Thoracic aorta (tissue), 2 donors: ENCODE data around the gene DDX51. TPM values are rescaled to one million over a fixed set of nuclear protein-coding genes. Genes with fewer than 3 reads are reported as not detected.
"Not testable (repeated sequence)": the region's sequence is repeated elsewhere in the genome, so short reads cannot be mapped to it uniquely, and the experiment has no call there.

Experiments
- ATAC-seq: fragments of 150-250 bp; one replicate; pipeline ENCODE4 v1.8.0; 2017; ENCODE audit warnings: low read depth; ENCODE audit not compliant: insufficient number of reproducible peaks, low FRiP score
- DNase-seq: peaks from one replicate; pipeline ENCODE4 v3.0.0-alpha.2; 2020; ENCODE audit warnings: low spot score
- H3K27ac ChIP-seq, 2 donors: fragments of 200-600 bp; sonication (generic); 1 replicate in 1 of 2; 2 replicates in 1 of 2; pipeline ENCODE4 v1.5.1; 2016; ENCODE audit warnings: mild to moderate bottlenecking in 2 of 2, moderate library complexity in 2 of 2
- H3K27me3 ChIP-seq: fragments of 200-600 bp; sonication (generic); replicated peaks from 2 replicates; pipeline ENCODE4 v1.6.0; 2016; ENCODE audit warnings: mild to moderate bottlenecking; ENCODE audit not compliant: insufficient read depth
- H3K36me3 ChIP-seq: fragments of 200-600 bp; sonication (generic); one replicate; pipeline ENCODE4 v1.5.1; 2016
- H3K4me1 ChIP-seq, 2 donors: fragments of 200-600 bp; sonication (generic); 1 replicate in 1 of 2; 2 replicates in 1 of 2; pipeline versions ENCODE4 v1.5.1 to v1.6.0; 2016; ENCODE audit warnings: low read depth in 2 of 2, mild to moderate bottlenecking in 1 of 2; ENCODE audit not compliant: control insufficient read depth in 1 of 2
- H3K4me3 ChIP-seq: fragments of 200-600 bp; sonication (generic); 2 replicates; pipeline ENCODE4 v1.5.1; 2016; ENCODE audit warnings: mild to moderate bottlenecking
- H3K9me3 ChIP-seq: fragments of 200-600 bp; sonication (generic); 2 replicates; pipeline ENCODE4 v1.5.1; 2016
- total RNA-seq, 2 donors: library from RNA; depleted of rRNA; stranded (reverse); fragments of >200 nt; gene quantifications; one replicate each; pipeline versions ENCODE4 v1.1.0 to v1.2.3, GENCODE V29; 2016
- TF ChIP-seq, protein P1 (sequence below): fragments of 200-600 bp; sonication (generic); IDR thresholded peaks from one replicate; pipeline ENCODE4 v1.5.1; 2019; ENCODE audit warnings: antibody characterized with exemption

The DDX51 gene
- total RNA-seq, 2 donors from 2014 or later = 9.7 to 24.8 TPM

DNA sequence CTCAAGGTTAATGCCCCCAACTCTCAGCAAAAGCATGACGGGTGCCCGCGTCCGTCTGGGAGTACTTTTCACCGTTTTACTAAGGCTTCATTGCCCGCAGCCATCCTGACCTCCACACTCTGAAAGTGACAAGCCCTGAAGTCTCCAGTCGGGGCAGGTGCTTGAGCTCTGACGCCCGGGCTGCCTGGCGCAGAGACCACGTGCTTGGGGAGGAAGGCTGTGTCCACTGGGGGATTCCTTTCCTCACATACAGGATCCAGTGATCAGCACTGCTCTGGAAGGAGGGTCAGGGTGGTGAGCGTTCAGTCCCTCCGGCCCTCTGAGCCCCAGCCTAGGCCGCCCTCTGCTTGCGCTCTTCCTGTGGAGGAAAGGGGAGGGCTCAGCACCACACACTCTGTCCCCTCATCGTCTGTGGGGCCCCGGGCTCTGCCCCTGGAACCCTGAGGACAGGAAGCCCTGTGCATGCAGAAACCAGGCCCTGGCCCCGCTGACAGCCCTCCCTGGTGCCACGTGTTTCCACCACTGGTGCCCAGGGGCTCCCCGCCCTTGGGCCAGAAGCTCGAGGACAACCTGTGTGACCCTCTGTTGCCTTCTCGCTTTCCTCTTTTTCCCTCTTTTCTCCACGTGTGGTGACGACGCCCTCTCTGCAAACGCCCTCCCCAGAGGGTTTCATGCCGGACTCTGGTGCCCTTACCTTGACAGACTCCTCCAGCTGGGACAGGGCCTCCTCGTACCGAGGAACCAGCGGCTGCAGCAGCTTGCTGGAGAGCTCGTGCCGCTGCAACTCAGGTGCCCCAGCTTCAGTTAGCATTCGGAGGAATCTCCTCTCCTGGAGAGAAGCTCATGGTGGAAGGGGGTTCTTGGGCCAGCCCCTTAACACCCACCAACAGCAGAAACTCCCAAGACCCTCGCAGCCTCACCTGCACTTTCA lies 4.9 kb downstream of the DDX51 start:
- Histone ChIP-seq H3K4me3 (no peak overlapping the region), H3K4me1 (peaks cover 9 to 15% of the 10 kb centered on the region in 2 donors), H3K9me3 (no peaks in the 10 kb centered on the region), H3K27me3 (no peaks in the 10 kb centered on the region), H3K36me3 (peaks cover 38% of the 10 kb centered on the region), H3K27ac (no peak overlapping the region)
- DNase-seq = no peak
- ATAC-seq = no peak
- TF ChIP-seq, protein P1, sequence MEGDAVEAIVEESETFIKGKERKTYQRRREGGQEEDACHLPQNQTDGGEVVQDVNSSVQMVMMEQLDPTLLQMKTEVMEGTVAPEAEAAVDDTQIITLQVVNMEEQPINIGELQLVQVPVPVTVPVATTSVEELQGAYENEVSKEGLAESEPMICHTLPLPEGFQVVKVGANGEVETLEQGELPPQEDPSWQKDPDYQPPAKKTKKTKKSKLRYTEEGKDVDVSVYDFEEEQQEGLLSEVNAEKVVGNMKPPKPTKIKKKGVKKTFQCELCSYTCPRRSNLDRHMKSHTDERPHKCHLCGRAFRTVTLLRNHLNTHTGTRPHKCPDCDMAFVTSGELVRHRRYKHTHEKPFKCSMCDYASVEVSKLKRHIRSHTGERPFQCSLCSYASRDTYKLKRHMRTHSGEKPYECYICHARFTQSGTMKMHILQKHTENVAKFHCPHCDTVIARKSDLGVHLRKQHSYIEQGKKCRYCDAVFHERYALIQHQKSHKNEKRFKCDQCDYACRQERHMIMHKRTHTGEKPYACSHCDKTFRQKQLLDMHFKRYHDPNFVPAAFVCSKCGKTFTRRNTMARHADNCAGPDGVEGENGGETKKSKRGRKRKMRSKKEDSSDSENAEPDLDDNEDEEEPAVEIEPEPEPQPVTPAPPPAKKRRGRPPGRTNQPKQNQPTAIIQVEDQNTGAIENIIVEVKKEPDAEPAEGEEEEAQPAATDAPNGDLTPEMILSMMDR = no peak

DNA sequence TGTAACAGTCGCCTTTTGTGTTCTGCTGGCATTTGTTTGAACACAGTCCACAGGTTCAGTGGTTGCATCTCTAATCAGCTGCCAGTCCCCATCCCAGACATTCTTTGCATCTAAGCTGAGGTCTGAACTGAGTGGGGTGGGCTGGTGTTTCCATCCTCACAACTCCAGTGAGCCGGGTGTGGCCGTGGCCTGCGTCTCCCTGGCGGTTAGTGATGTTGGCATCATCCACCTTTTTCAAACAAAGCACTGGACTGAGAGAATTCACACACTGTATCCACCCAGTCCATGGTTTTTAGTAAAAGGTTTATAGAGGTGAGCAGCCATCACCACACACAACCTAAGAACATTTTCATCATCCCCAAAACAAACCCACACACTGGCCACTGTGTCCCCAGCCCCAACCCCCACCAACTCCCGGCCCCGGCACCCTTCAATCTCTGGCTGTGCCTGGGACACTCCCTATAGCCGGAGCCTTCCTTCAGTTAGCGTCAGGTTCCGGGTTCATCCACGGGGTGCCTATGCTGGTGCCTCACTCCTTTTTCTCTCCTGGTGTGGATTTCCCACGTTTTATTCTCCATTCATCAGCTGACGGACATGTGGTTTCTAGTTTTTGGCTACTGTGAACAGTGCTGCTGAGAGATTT lies 6.5 kb downstream of the DDX51 start:
- H3K27ac ChIP-seq = no peak overlapping the region
- TF ChIP-seq, protein P1 = no peak
- H3K9me3 ChIP-seq = no peaks in the 10 kb centered on the region
- DNase-seq = no peak
- H3K4me3 ChIP-seq = no peak overlapping the region
- ATAC-seq = no peak
- H3K4me1 ChIP-seq = peaks cover 0 to 5% of the 10 kb centered on the region in 2 donors
- H3K36me3 ChIP-seq = peaks cover 38% of the 10 kb centered on the region
- no peaks in the 10 kb centered on the region for H3K27me3 ChIP-seq

DNA sequence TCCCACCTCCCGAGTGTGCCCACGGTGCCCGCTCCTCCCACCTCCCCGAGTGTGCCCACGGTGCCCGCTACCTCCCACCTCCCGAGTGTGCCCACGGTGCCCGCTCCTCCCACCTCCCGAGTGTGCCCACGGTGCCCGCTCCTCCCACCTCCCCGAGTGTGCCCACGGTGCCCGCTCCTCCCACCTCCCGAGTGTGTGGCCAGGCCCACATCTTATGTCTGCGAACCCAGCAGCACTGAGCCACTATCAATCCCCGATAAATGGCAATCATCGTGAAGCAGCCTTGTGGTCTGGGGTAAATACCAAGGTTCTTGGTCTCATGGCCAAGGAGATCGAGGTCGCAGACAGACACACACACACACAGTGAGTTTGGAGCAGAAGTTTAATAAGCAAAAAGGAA lies 7.9 kb downstream of the DDX51 start:
- H3K4me1 ChIP-seq, H3K27me3 ChIP-seq: not testable (repeated sequence)

DNA sequence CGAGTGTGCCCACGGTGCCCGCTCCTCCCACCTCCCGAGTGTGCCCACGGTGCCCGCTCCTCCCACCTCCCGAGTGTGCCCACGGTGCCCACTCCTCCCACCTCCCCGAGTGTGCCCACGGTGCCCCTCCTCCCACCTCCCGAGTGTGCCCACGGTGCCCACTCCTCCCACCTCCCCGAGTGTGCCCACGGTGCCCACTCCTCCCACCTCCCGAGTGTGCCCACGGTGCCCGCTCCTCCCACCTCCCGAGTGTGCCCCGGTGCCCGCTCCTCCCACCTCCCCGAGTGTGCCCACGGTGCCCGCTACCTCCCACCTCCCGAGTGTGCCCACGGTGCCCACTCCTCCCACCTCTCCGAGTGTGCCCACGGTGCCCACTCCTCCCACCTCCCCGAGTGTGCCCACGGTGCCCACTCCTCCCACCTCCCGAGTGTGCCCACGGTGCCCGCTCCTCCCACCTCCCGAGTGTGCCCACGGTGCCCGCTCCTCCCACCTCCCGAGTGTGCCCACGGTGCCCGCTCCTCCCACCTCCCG lies 9.4 kb downstream of the DDX51 start:
- not testable (repeated sequence) for DNase-seq, H3K9me3 ChIP-seq, H3K27ac ChIP-seq, ATAC-seq, H3K4me1 ChIP-seq, H3K4me3 ChIP-seq, H3K27me3 ChIP-seq
- H3K36me3 ChIP-seq = peaks cover 11% of the 10 kb centered on the region

More for the DNA sequence above, 7.9 kb downstream of the DDX51 start:
- not testable (repeated sequence) for H3K9me3 ChIP-seq, ATAC-seq, H3K27ac ChIP-seq, H3K4me3 ChIP-seq, DNase-seq
- H3K36me3 ChIP-seq = peaks cover 26% of the 10 kb centered on the region

DNA sequence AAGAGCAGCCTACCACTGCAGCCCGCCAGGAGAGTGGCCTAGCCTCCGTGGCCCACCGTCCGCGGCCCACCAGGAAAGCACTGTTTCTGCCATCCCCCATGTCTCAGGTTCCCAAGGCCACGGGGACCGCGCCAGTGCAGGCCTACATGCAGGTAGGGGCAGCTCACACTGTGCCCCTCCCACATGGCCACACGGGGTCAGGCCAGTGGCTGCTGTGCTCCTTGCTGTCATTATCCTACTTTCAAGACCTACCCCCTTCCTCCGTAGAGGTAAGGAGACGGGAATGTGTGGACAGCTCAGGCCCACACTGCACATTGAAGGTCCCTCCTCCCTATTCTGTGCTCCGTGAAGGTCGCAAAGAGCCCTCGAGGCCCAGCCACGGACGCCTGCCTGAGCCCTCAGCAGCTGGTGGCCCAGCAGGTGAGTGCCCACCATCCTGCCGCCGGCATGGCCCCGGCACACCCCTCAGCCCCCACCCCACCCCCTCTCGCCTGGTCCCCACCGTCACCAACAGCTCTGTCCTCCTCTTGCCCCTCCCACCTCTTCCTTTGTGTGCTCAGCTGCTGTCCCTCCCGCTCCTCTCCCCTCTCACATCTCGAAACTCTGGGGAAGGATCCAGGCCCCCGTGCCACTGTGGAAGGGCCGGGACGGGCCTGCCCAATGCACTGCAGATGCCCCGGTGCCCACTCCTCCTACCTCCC lies 10.0 kb downstream of the DDX51 start:
- TF ChIP-seq, protein P1 = no peak
- Histone ChIP-seq H3K9me3 (no peaks in the 10 kb centered on the region), H3K4me1 (no peaks in the 10 kb centered on the region), H3K36me3 (peaks cover 5% of the 10 kb centered on the region), H3K4me3 (no peak overlapping the region), H3K27me3 (no peaks in the 10 kb centered on the region), H3K27ac (no peak overlapping the region)
- ATAC-seq (no peak), DNase-seq (no peak)
